ENCODE results near the gene MSN. TPM values are rescaled to one million over a fixed set of nuclear protein-coding genes. Genes with fewer than 3 reads are reported as not detected.

MSN gene
- total RNA-seq, 1 donor from 2014 or later = 352 TPM

GRCh38 chrX:65667157-65667502 lies 324 bp upstream of the MSN start:
- peaks cover 40% of the 10 kb centered on the region for H3K4me1 Mint-ChIP-seq

GRCh38 chrX:65668377-65669310 lies 1.2 kb downstream of the MSN start:
- peaks cover 51% of the 10 kb centered on the region for H3K4me1 Mint-ChIP-seq
- peak; percentile 45 for ATAC-seq (ENCODE audit: low read depth)
- TF ChIP-seq CTCF (IDR thresholded peaks at IDR 0.05) = no peak
- H3K27ac Mint-ChIP-seq = peak overlapping the region; percentile 89
- ChIA-PET CTCF (interaction anchor here (0.5 to 0.8 kb wide), 2 partner anchors 35 to 54 kb away, joined by 3 read pairs; no protein-coding TSS in a partner anchor), POLR2A (interaction anchor here (0.5 to 3.6 kb wide), 13 partner anchors 10 to 331 kb away, joined by 3 to 26 read pairs (median 5); no protein-coding TSS in a partner anchor)
- no peaks in the 10 kb centered on the region for H3K27me3 Mint-ChIP-seq
- intact Hi-C loops (cut with micrococcal nuclease) = loop anchor here (1.0 to 5.0 kb wide), 6 partner anchors 18 to 1461 kb away; partner anchors contain the start of gene AMER1
- peaks cover 37% of the 10 kb centered on the region for H3K36me3 Mint-ChIP-seq (ENCODE audit: low read depth)
- H3K9me3 Mint-ChIP-seq = no peaks in the 10 kb centered on the region
- H3K4me3 Mint-ChIP-seq = peak overlapping the region; percentile 93
- DNase-seq = peak; percentile 35

More at GRCh38 chrX:65667157-65667502, 324 bp upstream of the MSN start:
- ChIA-PET CTCF (no interaction called here), POLR2A (interaction anchor here (0.7 to 3.6 kb wide), 11 partner anchors 8 to 319 kb away, joined by 3 to 26 read pairs (median 5); no protein-coding TSS in a partner anchor)
- DNase-seq = no peak
- ATAC-seq (ENCODE audit: low read depth) = no peak
- Mint-ChIP-seq H3K36me3 (ENCODE audit: low read depth) (peaks cover 29% of the 10 kb centered on the region), H3K27ac (peak overlapping the region; percentile 80), H3K9me3 (no peaks in the 10 kb centered on the region), H3K27me3 (no peaks in the 10 kb centered on the region), H3K4me3 (peak overlapping the region; percentile 79)
- TF ChIP-seq CTCF (IDR thresholded peaks at IDR 0.05) = no peak
- intact Hi-C loops (cut with micrococcal nuclease) = loop anchor here (1.0 to 5.0 kb wide), 5 partner anchors 31 to 1460 kb away; partner anchors contain the start of gene AMER1

- no peak for DNase-seq
Observed at GRCh38 chrX:65671286-65671685, 3.8 kb downstream of the MSN start.

GRCh38 chrX:65671966-65672365 lies 4.5 kb downstream of the MSN start:
- POLR2A ChIA-PET = interaction anchor here (1.0 kb wide), 1 partner anchor 35 kb away, joined by 4 read pairs; no protein-coding TSS in a partner anchor
- Mint-ChIP-seq H3K9me3 (no peaks in the 10 kb centered on the region), H3K36me3 (ENCODE audit: low read depth) (peaks cover 58% of the 10 kb centered on the region), H3K27me3 (no peaks in the 10 kb centered on the region), H3K27ac (peak overlapping the region; percentile 63), H3K4me1 (peaks cover 77% of the 10 kb centered on the region), H3K4me3 (peak overlapping the region; percentile 68)
- CTCF ChIA-PET = no interaction called here
- DNase-seq = no peak
- TF ChIP-seq CTCF (IDR thresholded peaks at IDR 0.05) = no peak
- no peak for ATAC-seq (ENCODE audit: low read depth)
- intact Hi-C loops (cut with micrococcal nuclease) = no loop called here

More at GRCh38 chrX:65671286-65671685, 3.8 kb downstream of the MSN start:
- H3K36me3 Mint-ChIP-seq (ENCODE audit: low read depth) = peaks cover 54% of the 10 kb centered on the region
- H3K27me3 Mint-ChIP-seq = no peaks in the 10 kb centered on the region
- intact Hi-C loops (cut with micrococcal nuclease) = no loop called here
- TF ChIP-seq CTCF (IDR thresholded peaks at IDR 0.05) = no peak
- ATAC-seq (ENCODE audit: low read depth) = no peak
- H3K9me3 Mint-ChIP-seq = no peaks in the 10 kb centered on the region
- H3K4me3 Mint-ChIP-seq = peak overlapping the region; percentile 68
- ChIA-PET CTCF (no interaction called here), POLR2A (interaction anchor here (1.6 kb wide), 1 partner anchor 27 kb away, joined by 3 read pairs; no protein-coding TSS in a partner anchor)
- H3K27ac Mint-ChIP-seq = peak overlapping the region; percentile 63
- peaks cover 76% of the 10 kb centered on the region for H3K4me1 Mint-ChIP-seq

- Mint-ChIP-seq H3K27me3 (no peaks in the 10 kb centered on the region), H3K4me1 (peaks cover 87% of the 10 kb centered on the region), H3K36me3 (ENCODE audit: low read depth) (peaks cover 62% of the 10 kb centered on the region), H3K4me3 (peak overlapping the region; percentile 53), H3K9me3 (no peaks in the 10 kb centered on the region), H3K27ac (peak overlapping the region; percentile 62)
- ATAC-seq (ENCODE audit: low read depth) (no peak), DNase-seq (no peak)
- CTCF ChIA-PET = no interaction called here
- intact Hi-C loops (cut with micrococcal nuclease) = no loop called here
- POLR2A ChIA-PET = interaction anchor here (0.6 to 1.5 kb wide), 5 partner anchors 25 to 312 kb away, joined by 3 to 5 read pairs (median 3); no protein-coding TSS in a partner anchor
- TF ChIP-seq CTCF (IDR thresholded peaks at IDR 0.05) = no peak
Observed at GRCh38 chrX:65673857-65674203, 6.4 kb downstream of the MSN start.
